Dedifferentiated amniotic fluid mesenchymal stem cell (primary cell): ENCODE results near the gene MPEG1.

Experiments used
- DNase-seq: peaks from one replicate; pipeline ENCODE4 v3.0.0-alpha.2; 2016; ENCODE audit errors: extremely low spot score

Gene MPEG1

GRCh38 chr11:59187587-59187986 is 25.1 kb downstream of the MPEG1 start:
- DNase-seq = no peak

- no peak for DNase-seq
Measured at GRCh38 chr11:59187035-59187434, 25.7 kb downstream of the MPEG1 start.

GRCh38 chr11:59186130-59186594 is 26.6 kb downstream of the MPEG1 start:
- DNase-seq = no peak

DNA sequence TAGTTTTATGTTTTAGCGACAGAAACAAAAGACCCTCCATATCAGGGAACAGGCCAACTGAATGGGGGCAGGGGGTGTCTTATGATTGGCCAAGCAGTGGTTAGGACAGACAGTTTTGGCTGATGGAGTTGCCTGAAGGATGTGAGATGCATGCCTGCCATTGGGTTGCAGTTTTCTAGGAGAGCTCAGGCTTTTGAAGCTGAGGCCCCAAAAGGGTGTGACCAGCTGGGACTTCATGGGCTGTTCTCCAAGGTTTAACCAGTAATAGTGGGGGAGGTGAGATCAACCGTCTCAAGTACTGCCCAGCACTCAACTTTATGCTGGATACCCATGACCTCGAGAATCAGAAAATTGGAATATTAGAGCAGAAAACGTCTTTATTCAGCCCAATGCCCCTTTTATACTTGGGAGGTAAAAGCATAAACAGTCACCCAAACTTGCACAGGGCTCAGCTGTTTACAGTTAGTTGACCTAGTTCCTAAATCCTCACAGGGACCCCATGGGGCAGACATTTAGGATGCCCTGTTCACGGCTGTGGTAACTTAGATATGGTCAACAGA is 27.3 kb downstream of the MPEG1 start:
- no peak for DNase-seq

DNA sequence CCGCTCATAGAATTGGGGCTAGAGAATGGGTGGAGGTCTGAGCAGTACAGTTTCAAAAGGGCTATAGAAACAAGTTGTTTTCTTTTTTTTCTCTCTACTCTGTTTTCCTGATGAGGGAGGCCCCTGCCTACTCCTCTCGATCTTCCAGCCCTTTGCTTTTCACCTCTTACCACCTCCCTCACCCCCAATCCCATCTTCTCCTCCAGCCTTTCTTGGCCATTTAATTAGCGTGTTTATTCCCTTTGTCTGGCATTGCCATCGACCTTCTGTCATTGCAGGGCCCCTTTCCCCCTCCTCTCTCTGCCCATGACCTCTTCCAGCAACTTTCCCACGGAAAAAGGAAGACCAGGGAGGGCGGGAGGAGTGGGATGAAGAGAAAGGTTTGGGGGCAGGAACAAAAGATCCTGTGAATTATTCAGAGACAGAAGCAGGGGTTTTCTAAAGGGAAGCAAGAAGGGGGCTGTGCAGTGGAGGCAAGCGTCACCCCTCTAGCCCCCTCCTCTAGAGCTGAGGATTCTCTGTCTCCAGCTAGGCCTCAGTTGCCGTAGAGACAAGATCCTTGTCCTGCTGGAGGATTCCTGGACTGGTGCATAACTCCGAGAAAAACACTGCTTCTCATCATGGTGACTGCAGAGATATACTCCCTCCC is 27.9 kb downstream of the MPEG1 start:
- no peak for DNase-seq

GRCh38 chr11:59183771-59184170 is 29.0 kb downstream of the MPEG1 start:
- no peak for DNase-seq

GRCh38 chr11:59182457-59183151 is 30.1 kb downstream of the MPEG1 start:
- DNase-seq = no peak

GRCh38 chr11:59181746-59182456 is 30.8 kb downstream of the MPEG1 start:
- no peak for DNase-seq

DNA sequence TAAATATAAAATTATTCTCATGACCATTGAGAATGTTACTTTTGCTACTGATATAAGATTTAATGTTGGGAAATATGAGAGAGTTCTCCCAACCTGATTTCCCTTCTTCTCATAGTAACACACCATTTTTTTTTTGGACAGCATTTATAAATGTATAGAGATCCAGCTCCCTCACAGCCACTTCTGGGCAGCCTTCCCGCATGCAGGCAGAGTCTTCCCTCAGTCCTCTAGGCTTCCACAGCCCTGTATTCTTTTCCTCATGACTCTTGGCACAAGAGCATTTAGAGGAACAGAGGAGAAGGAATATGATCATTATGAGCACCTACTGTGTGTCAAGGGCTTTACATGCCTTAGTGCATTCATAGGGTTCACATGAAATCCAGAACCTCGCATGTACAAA is 31.8 kb downstream of the MPEG1 start:
- no peak for DNase-seq

- DNase-seq = no peak
Measured at GRCh38 chr11:59180168-59180776, 32.5 kb downstream of the MPEG1 start.

- no peak for DNase-seq
Measured at GRCh38 chr11:59179121-59179520, 33.6 kb downstream of the MPEG1 start.

- no peak for DNase-seq
Measured at GRCh38 chr11:59178402-59178801, 34.3 kb downstream of the MPEG1 start.

DNA sequence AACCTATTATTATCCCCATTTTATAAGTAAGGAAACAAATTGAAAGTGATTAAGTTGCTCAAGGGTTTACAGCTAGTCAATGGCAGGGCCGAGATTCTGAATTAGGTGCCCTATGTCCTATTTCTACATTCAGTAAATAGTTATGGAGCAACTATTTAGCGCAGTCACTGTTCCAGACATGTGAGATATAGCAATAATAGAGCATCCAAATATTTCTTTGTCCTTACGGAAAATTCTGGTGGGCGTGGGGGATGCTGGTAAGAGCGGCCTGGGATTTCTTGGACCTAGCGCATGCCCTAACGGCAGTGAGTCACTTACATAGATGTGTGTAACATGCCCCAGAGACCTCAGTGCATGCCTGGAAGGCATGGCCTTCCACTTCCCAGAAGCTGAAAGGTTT is 36.4 kb downstream of the MPEG1 start:
- DNase-seq = no peak

GRCh38 chr11:59175091-59175501 is 37.6 kb downstream of the MPEG1 start:
- no peak for DNase-seq

DNA sequence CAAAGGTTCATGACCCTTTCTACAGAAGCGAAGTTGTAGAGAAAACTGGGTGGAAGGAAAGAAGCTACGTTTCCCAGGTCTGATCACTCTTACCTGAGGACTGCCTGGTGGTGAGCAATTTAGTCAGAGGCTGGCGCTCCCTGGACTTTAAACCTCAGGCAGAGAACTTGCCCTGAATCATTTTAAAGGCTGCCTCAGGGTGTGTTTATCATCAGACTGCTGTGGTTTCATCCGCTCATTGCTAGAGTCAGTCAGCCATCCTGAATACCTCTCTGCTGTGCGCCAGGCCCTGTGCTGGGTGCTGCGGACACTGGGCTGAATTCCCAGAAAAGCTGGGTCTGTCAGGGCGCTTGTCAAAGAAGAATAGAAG is 38.1 kb downstream of the MPEG1 start:
- peak; percentile 32 for DNase-seq

DNA sequence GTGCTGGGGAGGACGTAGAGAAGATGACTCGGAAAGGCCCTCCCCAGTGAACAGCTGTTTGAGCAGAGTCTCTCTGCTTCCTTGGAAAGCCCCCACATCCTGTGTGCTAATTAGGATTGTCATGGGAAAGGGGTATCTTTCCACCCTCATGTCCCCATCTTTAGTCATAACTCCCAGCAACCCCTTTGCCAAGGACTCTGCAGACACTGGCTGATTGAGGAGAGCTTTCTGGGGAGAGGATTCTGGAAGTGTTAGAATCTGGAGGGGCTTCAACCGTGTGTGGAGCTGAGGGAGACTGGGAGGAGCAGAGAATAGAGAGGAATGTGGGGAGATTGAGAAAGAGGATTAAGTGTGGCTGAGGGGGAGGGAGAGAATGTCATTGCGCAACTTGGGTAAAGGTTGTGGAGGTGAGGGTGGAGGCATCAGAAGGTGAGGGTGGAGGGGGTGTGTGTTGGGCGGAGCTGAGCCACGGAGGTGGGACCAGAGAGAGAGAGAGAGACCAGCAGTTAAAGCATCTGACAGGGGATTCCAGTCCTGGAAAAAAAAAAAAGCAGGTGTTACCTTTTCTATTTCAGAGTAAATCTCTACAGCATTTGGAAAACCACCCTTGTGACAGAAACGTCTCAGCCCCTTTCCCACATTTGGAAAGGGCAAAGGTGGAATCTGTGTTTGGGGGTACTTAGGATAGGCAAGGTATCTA is 38.6 kb downstream of the MPEG1 start:
- no peak for DNase-seq

GRCh38 chr11:59173080-59173963 is 39.4 kb downstream of the MPEG1 start:
- no peak for DNase-seq

DNA sequence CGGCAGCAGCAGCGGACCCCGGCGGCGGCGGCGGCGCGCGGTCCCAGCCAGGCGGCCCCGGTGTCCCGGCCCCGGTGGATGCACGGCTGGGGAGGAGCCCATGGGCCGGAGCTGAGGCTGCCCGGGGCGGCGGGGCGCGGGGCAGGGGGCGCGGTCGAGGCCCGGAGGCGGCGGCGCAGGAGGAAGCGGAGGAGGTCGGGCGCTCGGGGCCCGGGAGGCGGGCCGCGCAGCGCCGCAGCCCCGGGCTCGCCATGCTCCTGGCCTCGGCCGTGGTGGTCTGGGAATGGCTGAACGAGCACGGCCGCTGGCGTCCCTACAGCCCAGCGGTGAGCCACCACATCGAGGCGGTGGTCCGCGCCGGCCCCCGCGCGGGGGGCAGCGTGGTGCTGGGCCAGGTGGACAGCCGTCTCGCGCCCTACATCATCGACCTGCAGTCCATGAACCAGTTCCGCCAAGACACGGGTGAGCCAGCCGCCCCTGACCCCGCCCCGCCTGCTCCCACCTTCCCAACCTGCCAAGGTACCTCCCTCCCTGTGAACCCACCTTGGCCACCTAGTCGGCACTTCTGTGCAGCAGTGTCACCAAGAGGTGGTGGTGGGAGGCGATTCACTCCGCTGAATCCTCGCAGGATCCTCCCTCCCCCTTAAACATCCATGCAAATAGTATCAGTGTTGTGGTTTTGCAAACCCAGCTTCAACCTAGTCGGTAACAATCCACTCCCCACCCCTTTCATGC is 40.2 kb downstream of the MPEG1 start:
- DNase-seq = no peak

DNA sequence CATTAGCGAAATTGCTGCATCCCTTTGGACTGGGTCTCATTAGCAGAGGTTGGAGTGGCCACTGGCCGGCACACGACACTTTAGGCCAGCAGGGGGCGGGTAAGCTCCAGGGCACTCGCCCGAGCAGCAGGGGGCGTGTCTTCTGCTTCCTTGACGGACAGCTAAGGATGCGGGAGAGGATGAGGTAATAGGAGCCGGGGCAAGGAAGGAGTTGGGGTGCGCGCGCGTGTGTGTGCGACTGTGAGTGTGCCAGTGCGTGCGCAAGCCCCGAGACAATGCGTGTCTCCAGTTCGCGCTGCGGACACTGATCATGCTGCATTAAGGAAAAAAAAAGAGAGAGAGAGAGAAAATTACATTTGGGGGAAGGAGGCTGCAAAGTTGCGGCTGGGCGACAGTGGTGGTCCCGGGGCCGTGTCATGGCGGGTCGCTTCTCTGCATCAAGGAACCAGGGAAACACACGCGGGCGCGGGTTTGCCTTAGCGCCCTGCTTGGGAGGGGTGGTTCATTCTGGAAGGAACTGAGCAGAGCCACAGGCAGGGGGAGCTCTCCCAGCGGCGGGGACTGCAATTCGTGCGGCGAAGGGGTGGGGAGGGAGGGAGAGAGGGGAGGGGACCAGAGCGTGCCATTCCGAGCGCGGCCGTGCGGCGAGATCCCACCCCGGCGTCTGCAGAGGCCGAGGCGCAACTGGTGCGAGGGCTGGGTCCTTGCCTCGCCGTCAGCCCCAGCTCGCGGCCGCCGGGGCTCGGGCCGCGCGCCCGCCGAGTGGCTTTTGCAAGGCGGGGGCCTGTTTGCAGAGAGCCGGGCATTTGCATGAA is 41.0 kb downstream of the MPEG1 start, which contains the start of gene DTX4:
Gene DTX4, plus strand, starts transcription at position 625 of the 815 bp plus-strand sequence. CDS start 464 bp downstream, outside the sequence.
- peak; percentile 88 for DNase-seq
